ENCODE results near the gene TOX2.

The TOX2 gene

DNA sequence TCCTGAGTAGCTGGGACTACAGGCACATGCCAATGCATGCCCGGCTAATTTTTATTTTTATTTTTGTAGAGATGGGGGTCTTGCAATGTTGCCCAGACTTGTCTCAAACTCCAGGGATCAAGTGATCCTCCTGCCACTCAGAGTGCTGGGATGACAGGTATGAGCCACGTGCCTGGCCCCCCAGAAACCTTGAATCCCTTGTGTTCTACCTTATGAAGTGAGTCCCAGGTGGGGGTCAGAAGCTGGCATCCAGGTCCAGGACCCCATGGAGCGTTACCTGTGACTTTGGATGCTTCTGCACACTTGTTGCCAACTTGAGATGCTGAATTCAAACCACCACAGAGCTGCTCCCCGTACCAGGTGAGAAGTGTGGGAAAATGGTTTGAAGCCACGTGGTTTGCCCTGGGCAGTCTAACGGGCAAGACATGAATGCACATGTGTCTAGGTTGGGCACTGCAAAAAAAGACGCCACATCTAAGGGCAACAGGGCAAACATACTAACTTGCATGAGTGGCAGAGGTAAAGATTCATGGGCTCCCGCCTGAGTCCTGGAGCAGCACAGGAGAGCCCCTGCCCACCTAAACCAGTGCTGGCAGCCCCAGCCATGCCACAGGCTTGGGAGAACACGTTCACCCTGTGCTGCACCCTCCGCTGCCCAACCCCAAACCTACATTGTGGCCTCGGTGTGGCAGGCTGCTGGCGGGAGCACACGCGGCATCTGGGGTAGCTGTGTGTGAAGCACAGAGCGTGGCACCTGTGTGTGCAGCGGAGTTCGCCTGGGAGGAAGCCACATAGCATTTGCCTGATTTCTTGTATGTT, 171.2 kb downstream of the TOX2 start:
- no peak for DNase-seq

DNA sequence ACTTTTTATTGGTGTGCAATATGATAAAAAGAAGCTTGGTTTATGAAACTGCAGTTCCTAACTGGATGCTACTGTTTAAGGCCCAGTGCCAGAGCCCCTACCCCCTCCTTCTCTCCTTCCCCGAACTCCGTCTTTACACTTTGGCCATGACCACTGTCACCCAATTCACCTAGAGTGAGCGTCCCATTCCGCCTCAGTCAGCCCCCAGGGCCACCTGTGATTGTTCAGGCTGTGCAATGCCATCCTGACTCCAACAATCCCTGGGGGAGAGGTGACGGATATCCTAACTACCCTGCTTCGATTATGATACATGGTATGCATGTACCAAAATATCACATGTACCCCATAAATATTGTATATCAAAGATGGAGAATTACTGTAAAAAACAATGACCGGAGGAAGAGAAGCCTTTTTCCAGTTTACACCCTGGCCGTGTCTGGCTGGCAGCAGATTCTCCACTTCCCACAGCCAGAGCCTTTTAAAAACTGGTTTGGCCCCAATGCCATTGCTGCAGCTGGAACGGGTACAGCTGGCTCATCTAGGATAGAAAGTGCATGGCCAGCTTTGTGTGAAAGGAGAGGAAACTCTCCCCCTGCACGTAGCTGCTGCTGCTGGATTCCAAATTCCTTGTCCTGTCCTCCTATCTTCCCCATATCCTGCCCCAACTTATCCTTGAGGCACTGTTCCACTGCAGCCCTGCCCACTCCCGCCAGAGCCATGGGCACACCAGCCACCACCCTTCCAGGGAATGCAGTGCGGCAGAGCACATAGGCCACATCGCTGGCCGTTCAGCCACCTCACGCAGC, 172.6 kb downstream of the TOX2 start:
- DNase-seq = no peak

DNA sequence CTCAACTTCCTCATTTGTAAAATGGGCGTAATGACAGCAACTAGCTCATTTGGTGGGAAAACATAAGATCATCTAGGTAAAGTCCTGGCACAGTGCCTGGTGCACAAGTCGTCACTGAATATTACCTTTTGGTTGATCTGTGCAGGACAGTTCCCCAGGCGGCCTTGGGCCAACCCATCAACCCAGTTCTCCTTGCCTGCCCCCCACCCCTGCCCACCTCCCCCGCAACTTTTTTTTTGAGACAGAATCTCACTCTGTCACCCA, 173.1 kb downstream of the TOX2 start:
- DNase-seq = peak; percentile 10

DNA sequence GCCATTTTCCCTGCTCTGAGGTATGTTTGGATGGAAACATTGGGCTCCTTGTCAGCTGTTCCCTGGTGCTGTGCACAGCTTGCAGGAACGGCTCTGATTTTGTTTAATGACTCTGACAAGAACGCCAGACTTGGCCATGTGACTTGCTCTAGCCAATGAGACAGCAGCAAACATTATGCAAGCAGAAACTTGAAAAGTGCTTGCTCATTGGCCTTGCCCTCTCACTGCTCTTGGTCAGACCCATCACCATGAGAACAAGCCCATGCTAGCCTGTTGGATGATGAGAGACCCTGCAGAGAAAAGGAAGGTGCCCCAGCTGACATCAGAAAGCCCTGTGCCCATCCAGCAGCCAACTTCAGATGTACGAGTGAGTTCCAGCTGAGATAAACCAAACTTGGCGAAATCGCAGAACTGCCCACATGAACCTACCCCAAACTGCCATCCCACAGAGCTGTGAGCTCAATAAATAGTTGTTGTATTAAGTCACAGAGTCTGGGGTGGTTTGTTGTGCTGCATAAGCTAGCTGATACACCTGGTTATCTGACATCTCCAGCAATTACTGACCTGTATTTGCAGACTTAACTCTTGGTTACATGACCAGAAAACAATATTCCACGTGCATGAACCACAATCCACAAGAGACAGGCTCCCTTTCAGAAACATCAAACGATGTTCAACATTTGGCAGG, 175.5 kb downstream of the TOX2 start:
- DNase-seq = peak; percentile 44

DNA sequence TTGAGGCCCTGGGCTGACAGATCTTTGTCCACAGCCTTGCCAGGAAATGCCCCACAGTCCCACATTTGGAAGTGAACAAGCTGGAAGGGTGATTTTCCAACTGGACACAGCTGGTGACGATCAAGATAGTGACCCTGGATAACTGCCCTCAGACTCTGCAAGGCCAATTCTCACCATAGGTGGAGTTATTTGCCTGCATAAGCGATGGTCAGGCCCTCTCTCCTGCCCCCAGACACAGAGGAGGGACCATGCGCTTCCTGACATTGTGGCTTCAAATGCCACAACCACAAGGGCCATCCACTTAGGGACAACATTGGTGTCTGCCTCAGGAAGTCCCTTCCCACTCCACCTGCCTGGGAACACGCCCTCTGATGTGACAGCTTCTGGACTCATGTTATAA, 176.4 kb downstream of the TOX2 start:
- no peak for DNase-seq

DNA sequence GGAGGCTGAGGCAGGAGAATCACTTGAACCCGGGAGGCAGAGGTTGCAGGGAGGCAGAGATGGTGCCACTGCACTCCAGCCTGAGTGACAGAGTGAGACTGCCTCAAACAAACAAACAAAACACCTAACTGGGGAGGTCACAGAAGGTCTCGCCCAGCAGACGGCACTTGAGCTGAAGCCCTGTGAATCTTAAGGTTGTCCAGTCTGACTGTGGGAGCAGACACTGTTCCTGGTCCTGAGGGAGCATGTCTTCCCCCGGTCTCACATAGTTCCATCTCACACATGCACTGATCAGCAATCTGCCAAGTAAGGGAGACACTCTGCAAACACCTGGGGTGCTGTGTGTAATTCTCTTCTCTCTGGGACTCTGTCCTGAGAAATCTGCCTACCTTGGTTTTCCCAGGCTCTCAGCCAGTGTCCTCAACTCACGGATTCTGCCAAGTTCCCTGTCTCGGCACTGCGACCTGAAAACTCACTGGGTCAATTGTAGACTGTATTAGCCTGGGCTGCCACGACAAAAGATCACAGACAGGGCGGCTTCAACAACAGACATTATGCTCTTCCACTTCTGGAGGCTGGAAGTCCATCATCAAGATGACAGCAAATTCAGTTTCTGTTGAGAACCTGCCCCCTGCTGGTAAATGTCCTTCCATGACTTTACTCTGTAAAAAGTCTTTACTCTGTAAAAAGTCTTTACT, 178.0 kb downstream of the TOX2 start:
- peak; percentile 58 for DNase-seq

DNA sequence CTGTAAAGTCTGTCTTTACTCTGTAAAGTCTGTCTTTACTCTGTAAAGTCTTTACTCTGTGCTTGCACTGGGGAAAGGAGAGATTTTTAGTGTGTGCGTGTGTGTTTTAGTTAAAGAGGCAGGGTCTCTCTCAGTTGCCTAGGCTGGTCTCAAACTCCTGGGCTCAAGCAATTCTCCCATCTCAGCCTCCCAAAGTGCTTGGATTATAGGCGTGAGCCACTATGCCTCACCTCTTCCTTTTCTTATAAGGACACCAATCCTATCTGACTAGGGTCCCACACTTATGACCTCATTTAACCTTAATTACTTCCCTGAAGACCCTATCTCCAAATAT, 178.6 kb downstream of the TOX2 start:
- no peak for DNase-seq

DNA sequence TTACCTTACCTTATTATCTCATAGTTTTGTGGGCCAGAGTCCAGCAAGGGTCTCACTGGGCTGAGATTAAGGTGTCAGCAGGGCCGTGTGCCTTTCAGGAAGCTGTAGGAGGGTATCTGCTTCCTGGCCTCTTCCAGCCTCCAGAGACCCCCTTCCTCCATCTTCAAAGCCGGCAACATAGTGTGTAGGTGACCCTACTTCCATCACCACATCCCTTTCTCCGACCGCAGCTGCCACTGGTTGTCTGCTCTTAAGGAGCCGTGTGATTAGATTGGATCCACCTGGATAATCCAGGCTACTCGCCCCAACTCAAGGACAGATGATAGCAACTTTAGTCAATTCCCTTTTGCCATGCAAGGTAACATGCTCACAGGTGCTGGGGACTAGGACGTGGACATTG, 181.2 kb downstream of the TOX2 start:
- no peak for DNase-seq

DNA sequence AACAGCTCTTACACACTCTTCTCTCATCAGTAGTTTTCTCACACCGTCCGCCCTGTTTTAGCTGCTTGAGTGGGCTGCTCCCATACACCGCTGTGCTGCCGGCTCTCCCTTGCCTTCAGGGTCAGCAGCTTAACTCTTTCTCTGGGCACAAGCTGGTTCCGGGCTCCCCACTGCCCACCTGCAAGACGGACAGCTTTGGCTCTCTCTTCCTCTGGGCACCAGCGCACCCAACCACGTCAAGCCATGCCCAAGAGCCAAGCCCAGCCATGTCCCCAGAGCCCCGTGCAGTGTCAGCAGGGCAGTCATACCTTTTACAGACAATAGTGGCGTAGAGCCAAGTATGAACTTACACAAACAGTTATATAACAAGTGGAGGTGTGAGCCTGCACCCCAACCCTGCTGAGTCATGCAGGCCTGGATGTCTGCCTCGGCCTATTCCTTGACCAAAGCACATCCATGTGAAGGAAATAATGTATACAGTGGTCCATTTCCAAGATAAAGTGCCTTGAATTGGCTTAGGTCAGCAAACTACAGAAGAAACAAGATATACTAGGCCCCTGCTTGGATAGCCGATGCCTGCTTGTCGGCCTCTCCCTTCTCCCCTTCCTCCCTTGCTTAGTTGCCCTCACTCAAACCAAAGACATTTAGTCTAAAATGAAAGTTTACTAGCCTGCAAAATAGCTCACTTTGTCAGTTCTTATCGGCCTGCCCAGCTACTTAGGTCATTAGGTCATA, 183.0 kb downstream of the TOX2 start:
- DNase-seq = no peak

DNA sequence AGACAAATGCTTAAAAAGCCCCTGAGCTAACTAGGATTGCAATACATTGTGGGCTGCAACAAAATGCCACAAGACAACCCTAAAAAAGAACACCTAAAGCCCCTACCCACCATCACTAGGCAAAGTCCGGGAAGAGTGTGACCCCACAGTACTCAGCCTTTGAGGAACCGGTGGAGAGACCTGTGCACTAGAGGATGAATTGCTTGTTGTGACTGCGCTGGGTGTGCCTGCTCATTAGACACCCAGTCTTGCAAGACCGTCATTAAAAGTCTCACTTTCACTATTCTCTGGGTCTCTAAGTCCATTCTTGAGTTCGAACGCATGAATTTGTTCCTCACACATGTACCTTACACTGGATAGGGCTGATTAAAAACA, 183.6 kb downstream of the TOX2 start:
- no peak for DNase-seq

DNA sequence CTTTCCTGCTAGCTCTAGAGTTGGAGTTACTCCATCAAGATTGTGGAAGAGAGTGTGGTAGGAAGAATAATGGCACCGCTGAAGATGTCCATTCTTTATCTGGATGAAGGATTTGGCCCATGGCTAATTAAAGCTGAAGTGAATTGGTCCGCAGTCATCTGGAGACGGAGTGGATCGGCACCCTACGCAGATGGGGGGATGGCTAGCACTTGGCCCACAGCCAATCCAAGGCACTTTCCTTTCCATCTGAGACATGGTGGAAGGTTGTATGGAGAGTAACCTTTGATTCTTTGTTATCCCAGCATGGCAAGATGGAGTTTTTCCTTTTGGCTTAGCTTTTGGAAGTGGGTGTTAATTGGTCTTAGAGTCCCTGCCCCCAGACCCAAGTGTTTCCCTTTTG, 184.0 kb downstream of the TOX2 start:
- no peak for DNase-seq

DNA sequence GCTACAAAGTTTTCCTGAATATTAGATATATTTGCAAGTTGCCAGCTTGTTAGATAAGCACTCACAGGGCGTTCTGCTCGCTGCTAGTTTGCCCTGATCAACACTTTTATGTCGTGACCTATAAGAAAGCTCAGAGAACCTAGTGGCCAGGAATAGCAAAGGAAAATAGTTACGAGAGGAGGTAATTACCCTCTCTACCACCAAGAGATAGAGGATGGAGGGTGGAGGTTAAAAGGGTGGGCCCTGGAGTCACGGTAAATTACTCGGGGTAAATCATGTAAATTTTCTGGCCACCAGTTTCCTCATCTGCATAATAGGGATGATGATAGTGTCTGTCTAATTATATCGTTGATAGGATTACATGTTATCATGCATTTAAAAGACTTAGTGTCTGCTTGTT, 185.2 kb downstream of the TOX2 start:
- no peak for DNase-seq

DNA sequence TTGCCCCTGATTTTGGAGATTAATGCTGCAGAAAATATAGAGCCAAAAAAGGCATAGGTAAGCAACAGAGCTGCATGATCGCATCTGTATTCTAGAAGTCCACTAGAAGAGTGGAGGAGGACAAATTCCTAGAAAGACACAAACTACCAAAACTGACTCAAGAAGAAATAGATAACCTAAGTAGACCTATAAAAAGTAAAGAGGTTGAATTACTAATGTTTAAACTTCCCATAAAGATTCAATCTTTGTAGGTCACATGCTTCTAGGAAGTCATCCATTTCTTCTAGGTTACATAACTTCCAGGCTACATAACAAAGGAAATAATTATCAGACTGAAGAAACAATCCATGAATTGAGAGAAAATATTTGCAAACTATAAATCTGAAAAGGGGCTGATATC, 187.9 kb downstream of the TOX2 start:
- DNase-seq = no peak

DNA sequence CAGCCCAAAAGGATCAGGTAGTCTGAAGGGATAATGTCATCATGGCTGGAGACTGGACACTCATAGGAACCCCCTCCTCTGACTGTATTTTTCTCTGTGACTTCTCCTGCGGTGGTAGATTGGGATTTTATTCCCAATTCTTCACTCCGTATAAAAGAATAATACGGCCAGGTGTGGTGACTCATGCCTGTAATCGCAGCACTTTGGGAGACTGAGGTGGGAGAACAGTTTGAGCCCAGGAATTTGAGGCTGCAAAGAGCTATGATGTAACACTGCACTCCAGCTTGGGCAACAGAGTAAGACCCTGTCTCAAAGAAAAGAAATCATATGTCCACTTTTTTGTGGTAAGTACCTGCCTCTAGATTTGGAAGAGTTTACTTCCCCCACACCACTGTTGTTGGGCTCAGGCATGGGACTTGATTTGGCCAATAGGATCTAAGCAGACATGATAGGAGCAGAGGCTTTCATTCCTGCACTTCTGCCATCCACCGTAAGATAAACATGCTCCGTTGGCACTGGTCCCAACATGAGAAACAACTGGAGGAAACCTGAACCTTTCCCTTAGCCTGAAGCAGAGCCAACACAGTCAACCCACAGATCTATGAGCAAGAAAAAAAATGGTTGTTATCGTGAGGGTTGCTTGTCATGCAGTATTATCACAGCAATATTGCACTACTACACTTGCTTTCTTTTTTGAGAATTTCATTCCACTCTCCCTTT, 190.3 kb downstream of the TOX2 start:
- no peak for DNase-seq

DNA sequence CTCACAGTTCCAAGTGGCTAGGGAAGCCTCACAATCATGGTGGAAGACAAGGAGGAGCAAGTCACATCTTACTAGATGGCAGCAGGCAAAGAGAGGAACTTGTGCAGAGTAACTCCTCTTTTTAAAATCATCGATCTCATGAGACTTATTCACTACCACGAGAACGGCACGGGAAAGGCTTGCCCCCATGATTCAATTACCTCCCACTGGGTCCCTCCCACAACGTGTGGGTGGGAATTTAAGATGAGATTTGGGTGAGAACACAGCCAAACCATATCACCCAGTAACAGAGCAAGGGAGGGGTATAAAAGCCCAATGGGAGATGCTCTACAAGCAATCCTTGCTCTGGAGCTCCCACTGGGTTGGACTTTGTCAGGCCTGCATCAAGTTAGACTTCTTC, 192.0 kb downstream of the TOX2 start:
- DNase-seq = no peak

DNA sequence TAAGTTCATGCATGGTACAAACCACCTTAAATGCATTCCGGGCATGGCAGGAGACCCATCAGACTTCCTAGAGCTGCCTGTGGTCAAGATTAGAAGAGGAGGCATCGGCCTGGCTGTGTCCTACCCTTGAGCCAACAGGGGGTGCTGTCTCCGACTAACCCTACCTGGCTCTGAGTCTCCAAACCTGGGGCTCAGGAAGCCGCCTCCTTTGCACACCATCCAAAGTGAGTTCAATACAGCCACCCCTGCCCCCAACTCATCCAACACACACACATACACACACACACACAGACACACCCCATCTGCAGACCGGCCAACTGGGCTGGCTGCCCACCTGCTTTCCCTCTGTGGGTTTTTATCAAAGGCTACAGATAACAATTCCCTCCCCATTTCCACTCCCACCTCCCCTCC, 195.3 kb downstream of the TOX2 start:
- no peak for DNase-seq

DNA sequence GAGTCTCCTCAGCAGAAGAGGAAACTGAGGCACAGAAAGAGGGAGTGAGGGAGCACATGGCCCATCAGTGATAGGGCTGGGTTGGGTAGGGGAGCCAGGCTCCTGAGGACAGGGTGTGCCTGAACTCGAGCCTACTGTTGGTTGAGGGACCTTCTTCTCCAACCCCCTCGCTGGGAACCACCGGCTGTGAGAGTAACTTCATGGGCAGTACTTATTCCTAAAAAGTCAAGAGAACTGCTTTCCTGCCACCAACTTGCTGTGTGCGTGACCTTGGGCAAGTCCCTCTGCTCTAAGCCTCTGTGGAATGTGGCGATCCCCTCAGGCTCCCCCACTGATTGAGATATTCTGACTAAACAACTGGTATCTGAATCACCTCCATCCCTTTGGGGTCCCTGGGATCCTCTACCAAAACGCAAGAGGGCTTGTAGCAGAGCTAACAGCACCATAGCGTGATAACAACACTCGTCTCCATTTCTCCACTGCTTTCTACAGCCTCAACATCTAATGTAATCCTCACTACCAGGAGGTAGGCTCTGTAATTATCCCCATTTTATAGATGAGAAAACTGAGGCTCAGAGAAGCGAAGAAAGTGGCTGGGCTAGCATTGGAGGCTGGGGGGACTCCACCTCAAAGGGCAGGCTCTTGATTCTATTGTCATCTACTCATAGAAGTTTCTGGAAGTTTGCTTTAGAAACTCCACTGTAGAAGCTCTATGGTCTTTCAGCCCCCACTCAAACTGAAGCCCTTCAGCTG, 196.3 kb downstream of the TOX2 start:
- no peak for DNase-seq

DNA sequence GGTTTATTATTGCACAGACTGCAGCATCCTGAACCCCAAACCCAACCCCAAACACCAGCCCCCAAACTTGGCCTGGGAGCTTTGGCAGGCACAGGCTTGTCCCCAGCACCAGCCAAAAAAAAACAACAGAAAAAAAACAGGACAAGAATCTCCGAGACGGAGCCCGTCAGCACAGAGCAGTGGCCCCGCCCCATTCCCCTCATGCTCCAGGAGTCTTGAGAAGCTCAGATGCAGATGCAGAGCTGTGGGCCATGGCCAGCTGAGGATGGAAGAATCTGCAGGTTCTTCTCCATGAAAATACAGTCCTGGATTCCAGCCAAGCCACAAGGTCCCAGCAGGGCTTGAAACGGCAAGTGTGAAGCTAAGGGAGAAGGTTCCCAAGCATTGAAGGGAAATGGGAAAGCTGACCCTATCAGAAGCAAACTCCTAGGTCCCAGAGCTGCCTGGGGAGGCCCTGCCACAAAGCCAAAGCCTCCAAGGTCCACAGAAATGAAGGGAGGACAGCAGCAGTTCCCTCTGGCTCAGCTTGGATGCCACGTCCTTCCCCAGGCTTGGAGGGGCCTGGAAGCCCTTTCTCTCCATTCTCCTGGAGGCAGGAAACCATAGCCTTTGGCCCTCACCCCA, 197.2 kb downstream of the TOX2 start:
- DNase-seq = no peak

DNA sequence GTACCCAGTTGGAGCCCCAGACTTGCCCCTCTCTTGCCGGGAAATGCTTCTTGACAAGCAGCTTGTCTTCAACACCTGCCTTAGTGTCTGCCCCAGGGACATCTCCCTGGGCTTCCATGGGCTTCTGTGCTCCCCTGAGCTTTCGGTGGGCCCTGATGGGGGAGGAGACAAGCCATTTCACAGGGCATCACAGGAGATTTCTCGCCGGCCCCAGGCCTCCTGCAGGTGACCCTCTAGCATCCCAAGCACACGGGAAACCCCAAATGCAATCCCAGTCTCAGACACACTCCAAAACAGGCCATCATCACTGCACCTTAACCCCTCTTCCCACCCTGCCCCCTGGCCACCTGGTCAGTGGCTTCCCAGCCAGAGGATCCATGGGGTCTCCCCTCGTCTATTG, 197.8 kb downstream of the TOX2 start:
- no peak for DNase-seq

DNA sequence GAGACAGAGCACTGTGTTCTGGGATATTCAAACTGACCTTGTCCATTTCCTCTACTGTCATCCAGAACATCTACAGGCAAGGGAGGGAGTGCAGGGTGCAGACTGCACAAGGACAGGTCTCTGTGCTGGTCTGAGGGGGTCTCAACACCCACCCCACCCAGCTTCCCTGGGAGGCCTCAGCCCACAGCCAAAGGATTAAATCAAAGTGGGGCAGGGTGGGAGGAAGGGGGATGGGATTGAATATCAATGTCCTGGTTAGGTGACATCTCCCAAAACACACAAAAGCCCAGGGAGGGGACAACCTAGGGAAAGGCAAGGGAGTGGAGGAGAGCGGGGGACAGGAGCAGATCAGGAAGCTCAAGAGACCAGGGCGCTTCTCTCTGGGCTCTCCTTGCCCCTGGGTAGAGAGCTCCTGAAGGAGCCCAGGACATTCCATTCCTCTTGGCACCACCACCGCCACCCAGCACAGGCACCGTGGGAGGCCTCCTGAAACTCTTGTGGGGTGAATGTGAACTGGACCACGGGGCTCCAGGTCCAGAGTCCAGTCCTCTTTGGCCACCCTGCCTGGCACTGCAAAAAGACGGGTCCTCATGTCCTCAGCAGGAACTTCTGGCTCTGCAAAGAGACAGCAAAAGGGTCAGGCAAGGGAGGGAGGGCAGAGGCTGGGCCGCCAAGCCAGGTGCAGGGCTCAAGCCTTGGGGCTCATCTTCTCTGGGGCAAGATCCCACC, 198.4 kb downstream of the TOX2 start:
- DNase-seq = no peak
